ENCODE measurements around the gene GBX1.

GBX1 gene

GRCh38 chr7:151100921-151101320 lies 66.6 kb downstream of the GBX1 start:
- no peak for TF ChIP-seq REST (IDR thresholded peaks at IDR 0.05; ENCODE audit: insufficient read depth in 1 of 2, low read depth in 2 of 2, low read length in 2 of 2)
- TF ChIP-seq POLR2AphosphoS5 (IDR thresholded peaks at IDR 0.05; ENCODE audit: low read depth, low read length) = no peak
- no peak for TF ChIP-seq SIN3A (IDR thresholded peaks at IDR 0.05; ENCODE audit: borderline replicate concordance, insufficient read depth, low read length)
- TF ChIP-seq TAF1 (IDR thresholded peaks at IDR 0.05; ENCODE audit: borderline replicate concordance, insufficient read depth, low read length) = no peak
- TF ChIP-seq FOXP2 (optimal IDR thresholded peaks at IDR 0.05; ENCODE audit: borderline replicate concordance, extremely low read depth, extremely low read length, insufficient read depth) = no peak

GRCh38 chr7:151099486-151100211 lies 67.8 kb downstream of the GBX1 start:
- TF ChIP-seq FOXP2 (optimal IDR thresholded peaks at IDR 0.05; ENCODE audit: borderline replicate concordance, extremely low read depth, extremely low read length, insufficient read depth) (no peak), POLR2AphosphoS5 (IDR thresholded peaks at IDR 0.05; ENCODE audit: low read depth, low read length) (no peak), REST (IDR thresholded peaks at IDR 0.05; ENCODE audit: insufficient read depth in 1 of 2, low read depth in 2 of 2, low read length in 2 of 2) (no peak), SIN3A (IDR thresholded peaks at IDR 0.05; ENCODE audit: borderline replicate concordance, insufficient read depth, low read length) (no peak), TAF1 (IDR thresholded peaks at IDR 0.05; ENCODE audit: borderline replicate concordance, insufficient read depth, low read length) (no peak)

All from PFSK-1 (cell line).